ENCODE data around the gene SS18.

Gene SS18

DNA sequence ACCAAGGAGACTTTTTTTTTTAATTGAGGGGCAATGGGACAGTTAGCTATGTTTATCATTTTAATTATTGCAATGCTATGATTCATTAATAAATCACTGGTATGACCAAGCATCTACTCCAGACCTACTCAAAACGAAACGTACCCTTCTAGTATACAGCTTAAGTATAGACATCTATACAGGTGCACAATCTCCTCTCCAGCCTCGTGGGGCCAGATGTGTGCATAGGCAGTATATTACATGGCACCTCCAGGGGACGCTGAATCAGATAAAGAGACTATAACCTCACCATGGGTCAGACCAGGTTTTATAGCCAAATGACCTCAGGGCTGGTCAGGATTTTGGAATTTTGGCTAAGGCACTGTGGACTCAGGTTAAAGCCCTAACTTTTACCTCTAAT is 86.6 kb downstream of the SS18 start:
- no peak for DNase-seq (ENCODE audit: low read depth in 2 of 3, low spot score in 1 of 3)

DNA sequence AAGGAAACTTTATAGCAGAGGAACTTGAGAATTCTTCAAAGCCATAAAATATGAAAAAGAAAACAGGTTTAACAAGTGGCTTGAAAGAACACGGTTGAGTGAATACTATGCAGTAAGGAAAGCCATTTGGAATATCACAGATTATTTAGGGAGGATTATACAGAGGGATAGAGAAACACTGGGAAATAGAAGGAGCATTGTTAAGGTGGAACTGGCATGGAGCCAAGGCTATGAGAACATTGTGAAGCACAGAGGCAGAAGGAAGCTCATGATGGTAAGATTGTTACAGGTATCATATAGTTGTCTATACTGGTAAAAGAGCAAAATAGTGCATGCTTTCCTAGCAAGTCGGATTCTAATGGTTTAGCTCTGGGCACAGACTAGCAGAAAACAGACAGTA is 87.1 kb downstream of the SS18 start:
- no peak for DNase-seq (ENCODE audit: low read depth in 2 of 3, low spot score in 1 of 3)

DNA sequence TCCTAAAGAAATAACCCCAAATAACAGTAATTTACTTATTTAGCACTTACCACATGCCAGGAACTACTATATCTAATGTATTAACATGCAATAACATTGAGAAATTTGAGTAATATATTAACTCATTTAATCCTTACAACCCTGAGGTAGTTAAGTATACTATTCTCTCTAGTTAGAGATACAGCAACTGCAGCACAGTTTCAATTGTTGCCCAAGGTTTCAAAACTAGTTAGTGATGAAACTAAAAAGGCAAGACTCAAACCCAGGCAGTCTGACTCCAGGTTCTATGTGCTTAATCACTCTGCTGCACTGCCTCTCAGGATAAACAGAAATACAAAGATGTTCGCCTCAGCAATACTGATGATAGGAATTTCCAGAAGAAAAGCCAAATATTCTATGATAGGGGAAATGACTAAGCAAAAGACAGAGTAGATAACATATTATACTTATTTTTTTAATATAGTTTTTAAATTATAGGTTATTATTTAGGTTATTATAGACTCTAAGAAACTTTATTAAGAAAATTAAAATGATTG is 88.0 kb downstream of the SS18 start:
- no peak for DNase-seq (ENCODE audit: low read depth in 2 of 3, low spot score in 1 of 3)

DNA sequence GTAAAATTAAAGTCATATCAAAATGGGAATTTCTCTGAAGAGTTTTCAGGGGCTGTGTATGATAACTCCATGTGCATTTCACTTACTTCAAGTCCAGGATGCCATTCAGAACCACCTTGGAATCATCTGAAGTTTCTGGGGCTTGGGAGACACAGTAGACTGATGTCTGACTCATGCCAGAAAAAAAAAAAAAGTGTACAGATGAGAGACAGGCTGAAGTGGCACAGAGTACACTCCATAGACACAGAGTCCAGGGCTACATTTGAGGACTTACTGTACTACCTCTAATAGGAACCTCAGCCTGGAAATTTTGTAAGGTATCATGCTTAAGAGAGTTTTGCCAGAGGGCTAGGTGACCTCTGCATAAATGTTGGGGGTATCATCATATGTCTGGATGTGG is 92.0 kb downstream of the SS18 start:
- no peak for DNase-seq (ENCODE audit: low read depth in 2 of 3, low spot score in 1 of 3)

DNA sequence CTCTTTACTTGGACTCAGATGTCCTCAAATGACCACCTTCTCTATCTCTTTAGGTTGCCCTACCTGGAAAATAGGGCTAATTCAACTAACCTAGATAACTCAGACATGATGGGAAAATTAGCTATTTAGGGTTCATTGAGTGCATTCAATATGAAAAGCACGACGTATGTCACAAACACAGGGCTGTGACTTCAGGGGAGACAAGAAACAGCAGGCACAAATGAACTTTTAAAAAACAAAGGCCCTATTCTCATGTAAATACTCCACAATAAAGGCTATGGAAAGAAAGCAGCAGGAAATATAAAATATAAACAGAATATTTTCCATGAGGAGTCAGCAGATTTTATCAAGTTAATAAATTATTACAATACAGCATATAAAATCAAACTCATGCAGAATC is 97.8 kb downstream of the SS18 start:
- DNase-seq (ENCODE audit: low read depth in 2 of 3, low spot score in 1 of 3), result no peak

DNA sequence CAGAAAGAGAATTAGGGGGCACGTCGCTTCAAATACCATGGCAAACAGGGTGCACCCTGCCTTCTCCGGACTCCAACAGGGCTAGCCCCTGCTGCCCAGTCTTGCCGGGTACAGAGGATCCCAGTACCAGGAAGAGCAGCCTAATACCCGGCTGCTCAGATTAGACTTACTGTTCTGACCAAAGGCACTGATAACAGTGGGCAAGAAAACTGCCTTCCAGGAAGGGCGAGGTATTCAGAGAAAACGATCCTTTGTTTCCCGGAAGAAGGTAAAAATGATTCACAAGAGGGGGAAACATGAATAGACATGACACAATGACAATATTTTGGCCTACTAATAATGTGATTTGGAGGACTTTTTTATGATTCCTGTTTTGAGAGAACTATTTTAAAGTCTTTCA is 99.9 kb downstream of the SS18 start:
- DNase-seq (ENCODE audit: low read depth in 2 of 3, low spot score in 1 of 3), result no peak

DNA sequence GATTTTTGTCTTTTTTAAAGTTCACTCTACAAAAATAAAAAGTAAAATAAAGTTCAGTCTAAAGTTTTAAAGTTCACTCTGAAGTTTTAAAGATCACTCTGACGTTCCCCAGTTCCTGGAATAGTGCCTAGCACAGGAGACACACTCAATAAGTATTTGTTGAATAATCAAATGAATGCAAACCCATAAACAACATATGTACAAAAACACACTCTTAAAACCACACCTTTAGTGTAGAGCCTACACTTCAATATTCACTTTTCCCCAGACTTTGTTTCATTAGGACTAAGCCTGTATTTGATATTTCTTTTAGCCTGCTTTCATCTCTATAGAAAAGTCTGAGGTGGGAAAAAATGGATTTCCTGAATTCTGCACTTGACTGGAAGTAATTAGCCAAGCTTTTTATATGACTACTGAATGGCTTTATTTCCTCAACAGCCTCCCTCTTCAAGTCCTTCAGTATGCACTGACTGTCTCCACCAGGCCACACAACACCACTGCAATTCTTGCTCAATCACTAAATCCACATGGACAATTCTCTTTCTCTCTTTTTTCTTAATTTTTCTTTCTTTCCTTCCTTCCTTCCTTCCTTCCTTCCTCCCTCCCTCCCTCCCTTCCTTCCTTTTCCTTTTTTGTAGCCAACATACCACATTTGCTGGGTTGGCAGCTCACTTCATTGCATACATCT is 104.6 kb downstream of the SS18 start:
- DNase-seq (ENCODE audit: low read depth in 2 of 3, low spot score in 1 of 3), result no peak

DNA sequence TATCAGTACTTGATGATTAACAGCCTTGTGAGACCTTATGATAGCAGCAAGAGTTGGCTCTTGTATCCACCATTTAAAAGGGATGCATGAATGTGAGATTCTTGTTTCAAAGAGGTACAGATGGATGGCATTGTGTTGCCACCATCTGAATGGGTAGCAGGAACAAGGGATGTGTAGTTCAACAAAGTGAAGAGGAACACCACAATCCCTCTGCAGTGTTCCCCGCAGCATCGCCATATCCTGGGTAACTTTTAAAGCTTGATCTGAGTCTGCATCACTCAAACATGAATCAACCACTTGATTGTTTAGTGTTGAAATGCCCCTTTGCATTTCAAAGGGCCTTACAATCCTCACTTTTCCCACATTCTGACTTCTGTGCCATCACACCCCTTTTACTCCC is 106.7 kb downstream of the SS18 start:
- no peak for DNase-seq (ENCODE audit: low read depth in 2 of 3, low spot score in 1 of 3)

DNA sequence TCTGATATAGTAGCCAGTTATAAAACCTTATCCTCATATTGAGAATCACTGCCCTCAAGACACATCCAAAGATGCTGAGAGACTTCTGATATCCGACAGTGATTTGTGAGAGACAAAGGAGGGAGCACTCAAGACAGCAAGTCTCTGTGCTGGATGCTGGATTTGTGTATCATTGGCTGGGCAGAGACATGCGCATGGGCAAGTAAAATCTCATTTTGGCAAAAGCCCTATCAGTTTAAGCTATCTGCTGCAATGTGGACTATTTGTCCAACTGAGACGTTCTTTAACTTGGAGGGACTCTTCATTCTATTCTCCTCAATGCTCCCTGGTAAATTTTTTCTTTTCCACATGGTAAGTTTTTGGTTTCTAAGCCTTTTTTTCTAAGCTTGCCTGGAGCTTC is 107.5 kb downstream of the SS18 start:
- no peak for DNase-seq (ENCODE audit: low read depth in 2 of 3, low spot score in 1 of 3)

DNA sequence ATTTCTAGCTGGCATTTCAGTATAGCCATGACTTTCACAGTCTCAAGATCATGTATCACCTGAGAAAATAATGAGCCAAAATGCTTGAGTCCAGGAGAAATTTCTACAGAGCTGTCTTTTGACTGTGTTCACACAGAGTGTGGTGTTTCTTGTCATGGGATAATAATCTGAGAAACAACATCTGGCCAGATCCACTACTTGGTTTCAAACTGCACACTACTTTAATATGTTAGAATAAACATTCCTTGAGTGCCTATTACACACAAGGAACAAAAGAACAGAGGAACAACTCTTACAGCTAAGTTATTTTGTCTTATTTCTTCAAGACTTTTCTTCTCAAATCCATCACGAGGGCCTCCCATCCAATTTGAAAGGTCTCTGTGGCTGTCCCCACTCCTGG is 108.3 kb downstream of the SS18 start:
- no peak for DNase-seq (ENCODE audit: low read depth in 2 of 3, low spot score in 1 of 3)

DNA sequence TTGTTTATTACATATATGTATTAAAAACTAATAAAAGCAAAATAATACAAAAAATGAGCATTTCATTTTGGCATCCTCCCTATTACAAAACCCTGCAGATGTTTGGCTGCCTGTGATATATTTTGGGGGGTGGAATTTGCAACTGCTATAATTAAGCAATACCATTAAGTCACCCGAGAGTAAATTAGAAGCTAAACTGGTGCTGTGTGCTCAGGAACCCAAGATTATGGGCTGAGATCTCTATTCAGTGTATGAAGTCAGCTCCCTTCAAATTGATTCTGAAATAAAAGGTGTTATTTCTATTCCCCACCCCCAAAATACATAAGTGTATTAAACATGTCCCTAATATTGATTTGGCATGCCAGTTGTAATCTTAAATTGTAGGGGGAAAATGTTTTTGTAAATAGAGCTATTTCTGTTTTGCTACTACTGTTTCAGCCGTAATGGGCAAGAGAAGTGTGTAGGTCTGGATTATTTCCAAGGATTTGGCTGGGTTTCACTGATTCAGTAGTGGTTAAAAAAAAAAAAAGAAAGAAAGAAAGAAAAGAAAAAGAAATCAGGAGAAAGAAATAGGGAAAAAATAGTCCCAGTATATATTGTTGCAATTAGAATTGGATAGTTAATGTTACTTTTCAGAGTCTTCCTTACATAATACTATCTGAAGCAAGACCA is 110.9 kb downstream of the SS18 start:
- DNase-seq (ENCODE audit: low read depth in 2 of 3, low spot score in 1 of 3), result no peak

DNA sequence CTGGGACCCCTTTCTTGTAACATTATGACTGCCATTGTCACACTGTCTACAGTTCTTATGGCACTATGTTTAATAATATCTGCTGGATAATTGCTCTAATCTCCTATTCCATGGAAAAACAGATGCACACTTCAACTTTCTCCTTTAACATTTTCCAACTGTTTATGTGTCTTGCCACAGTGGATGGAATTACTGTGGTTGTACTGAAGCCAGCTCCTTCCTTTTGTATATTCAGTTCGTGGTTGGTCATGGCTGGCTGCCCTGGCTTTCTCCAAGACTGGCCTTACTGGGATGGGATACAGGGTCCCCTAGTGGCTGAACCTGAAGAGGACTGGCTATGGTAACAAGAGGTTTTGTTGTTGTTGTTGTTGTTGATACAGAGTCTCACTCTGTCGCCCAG is 113.9 kb downstream of the SS18 start:
- DNase-seq (ENCODE audit: low read depth in 2 of 3, low spot score in 1 of 3), result no peak

DNA sequence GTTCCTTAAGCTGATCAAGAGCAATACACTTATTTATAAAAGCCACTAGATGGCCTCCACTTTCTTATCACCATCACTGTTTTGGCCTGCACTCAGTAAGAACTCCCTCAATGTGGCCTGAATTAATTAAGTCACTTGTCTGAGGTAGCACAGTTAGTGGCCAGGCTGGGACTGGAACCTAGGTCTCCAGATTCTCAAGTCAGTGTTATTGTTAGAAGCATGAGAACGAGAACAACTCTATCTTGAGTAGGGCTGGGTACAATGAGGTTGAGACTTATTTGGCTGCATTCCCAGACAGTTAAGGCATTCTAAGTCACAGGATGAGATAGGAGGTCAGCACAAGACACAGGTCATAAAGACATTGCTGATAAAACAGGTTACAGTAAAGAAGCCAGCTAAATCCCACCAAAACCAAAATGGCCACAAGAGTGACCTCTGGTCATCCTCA is 115.8 kb downstream of the SS18 start:
- no peak for DNase-seq (ENCODE audit: low read depth in 2 of 3, low spot score in 1 of 3)

Data from stimulated activated CD4-positive, alpha-beta T cell treated with anti-CD3 and anti-CD28 coated beads, Interleukin-12 subunit alpha, Interleukin-12 subunit beta, amount 100 ng/mL, for 48 hours (primary cell).